IMR-90 (cell line): ENCODE measurements around the gene LALBA. TPM values are rescaled to one million over a fixed set of nuclear protein-coding genes. Genes with fewer than 3 reads are reported as not detected.

Source experiments
- ATAC-seq: fragments of 200-7000 bp; cut with Tn5 transposase; 2 replicates; pipeline ENCODE4 v1.9.1; 2020; ENCODE audit warnings: low read depth, mild to moderate bottlenecking, moderate library complexity
- BruUV-seq: library from RNA; stranded (reverse); fragments of 400-500 nt; replicated peaks from 2 replicates; lab custom pipeline; 2021; lab: Mats Ljungman, UMichigan
- CTCF ChIA-PET: fragments of 300-600 bp; formaldehyde crosslinking; extraction: SDS; loops from one replicate; lab custom pipeline; 2021; ENCODE audit warnings: antibody characterized with exemption; lab: Yijun Ruan, JAX
- POLR2A ChIA-PET: fragments of 300-600 bp; sonication (Branson Sonifier 250); formaldehyde crosslinking; loops from one replicate; lab custom pipeline; 2022; ENCODE audit warnings: antibody characterized with exemption; ENCODE audit not compliant: unreplicated experiment; lab: Charles Lee
- DNase-seq: peaks from one replicate; pipeline ENCODE4 v3.0.0; 2013
- H2AFZ ChIP-seq: replicated peaks from 2 replicates; pipeline ENCODE3; 2013; ENCODE audit warnings: low read length, mild to moderate bottlenecking; ENCODE audit not compliant: poor library complexity
- H2AK5ac ChIP-seq: 2 replicates; pipeline ENCODE4 v1.6.1; 2013; ENCODE audit warnings: low read depth, low read length, inconsistent platforms
- H2AK9ac ChIP-seq: replicated peaks from 2 replicates; pipeline ENCODE3; 2013; ENCODE audit warnings: mild to moderate bottlenecking, low read depth, low read length, moderate library complexity; ENCODE audit not compliant: poor library complexity
- H2BK120ac ChIP-seq: 2 replicates; pipeline ENCODE4 v1.6.1; 2013; ENCODE audit warnings: low read depth, low read length, inconsistent platforms
- H2BK15ac ChIP-seq: 3 replicates; pipeline ENCODE4 v1.6.1; 2013; ENCODE audit warnings: low read depth, low read length, inconsistent platforms
- H2BK20ac ChIP-seq: 2 replicates; pipeline ENCODE4 v1.6.1; 2013; ENCODE audit warnings: low read depth, mild to moderate bottlenecking, inconsistent platforms, low read length, moderate library complexity
- H2BK5ac ChIP-seq: 2 replicates; pipeline ENCODE4 v1.6.1; 2013; ENCODE audit warnings: mild to moderate bottlenecking, low read depth, low read length, inconsistent platforms; ENCODE audit not compliant: poor library complexity, severe bottlenecking
- H3K14ac ChIP-seq: replicated peaks from 2 replicates; pipeline ENCODE4 v1.6.1; 2013; ENCODE audit warnings: low read depth, low read length, inconsistent platforms
- H3K18ac ChIP-seq: 2 replicates; pipeline ENCODE4 v1.6.1; 2013; ENCODE audit warnings: low read depth, low read length, control low read depth
- H3K23ac ChIP-seq: 2 replicates; pipeline ENCODE4 v1.6.1; 2013; ENCODE audit warnings: low read depth, low read length, inconsistent platforms
- H3K27ac ChIP-seq: 2 replicates; pipeline ENCODE4 v1.5.1; 2013; ENCODE audit warnings: mild to moderate bottlenecking, control low read depth, low read length; ENCODE audit not compliant: insufficient read depth
- H3K27me3 ChIP-seq: 2 replicates; pipeline ENCODE4 v1.6.1; 2013; ENCODE audit warnings: low read length; ENCODE audit not compliant: control insufficient read depth, insufficient read depth
- H3K36me3 ChIP-seq: 2 replicates; pipeline ENCODE4 v1.6.1; 2013; ENCODE audit warnings: low read length, mixed read lengths; ENCODE audit not compliant: control insufficient read depth, insufficient read depth
- H3K4ac ChIP-seq: 2 replicates; pipeline ENCODE4 v1.6.1; 2013; ENCODE audit warnings: low read depth, low read length, inconsistent platforms
- H3K4me1 ChIP-seq: 2 replicates; pipeline ENCODE4 v1.6.1; 2013; ENCODE audit warnings: low read length, mixed read lengths; ENCODE audit not compliant: control insufficient read depth, insufficient read depth
- H3K4me2 ChIP-seq: 2 replicates; pipeline ENCODE4 v1.6.1; 2013; ENCODE audit warnings: low read depth, mild to moderate bottlenecking, control low read depth, low read length, moderate library complexity
- H3K4me3 ChIP-seq: 2 replicates; pipeline ENCODE4 v1.5.1; 2013; ENCODE audit warnings: low read depth, mild to moderate bottlenecking, control low read depth, low read length, moderate library complexity; ENCODE audit not compliant: insufficient read depth
- H3K56ac ChIP-seq: 2 replicates; pipeline ENCODE4 v1.6.1; 2013; ENCODE audit warnings: low read length, inconsistent platforms; ENCODE audit not compliant: insufficient read depth; ENCODE audit errors: extremely low read depth
- H3K79me1 ChIP-seq, 2 experiments: 2 replicates each; pipeline ENCODE4 v1.6.1; 2013; ENCODE audit warnings: low read length in 2 of 2, inconsistent platforms in 1 of 2, low read depth in 1 of 2
- H3K9ac ChIP-seq: 2 replicates; pipeline ENCODE4 v1.6.1; 2013; ENCODE audit warnings: low read depth, low read length, control low read depth
- H3K9me1 ChIP-seq: 2 replicates; pipeline ENCODE4 v1.6.1; 2013; ENCODE audit warnings: low read length, inconsistent platforms; ENCODE audit not compliant: insufficient read depth
- H3K9me3 ChIP-seq: 2 replicates; pipeline ENCODE4 v1.6.1; 2013; ENCODE audit warnings: low read length; ENCODE audit not compliant: control insufficient read depth, insufficient read depth
- H4K20me1 ChIP-seq: 2 replicates; pipeline ENCODE4 v1.6.1; 2013; ENCODE audit warnings: low read length, inconsistent platforms; ENCODE audit not compliant: insufficient read depth
- H4K5ac ChIP-seq: 2 replicates; pipeline ENCODE4 v1.6.1; 2013; ENCODE audit warnings: mild to moderate bottlenecking, low read depth, low read length, control low read depth
- H4K8ac ChIP-seq, 2 experiments: 2 replicates each; pipeline ENCODE4 v1.6.1; 2013; ENCODE audit warnings: low read depth in 2 of 2, low read length in 2 of 2, control low read depth in 1 of 2, inconsistent platforms in 1 of 2
- H4K91ac ChIP-seq: 2 replicates; pipeline ENCODE4 v1.6.1; 2013; ENCODE audit warnings: low read depth, low read length, inconsistent platforms; ENCODE audit not compliant: insufficient read depth
- CEBPB ChIP-seq: IDR thresholded peaks from 2 replicates; pipeline ENCODE4 v1.6.1; 2012; ENCODE audit warnings: low read depth, low read length, improper control_type of control experiment
- ELK1 ChIP-seq: fragments of 150-350 bp; IDR thresholded peaks from 2 replicates; pipeline ENCODE4 v1.6.1; 2016; ENCODE audit warnings: low read depth, mild to moderate bottlenecking, low read length, moderate library complexity, borderline replicate concordance
- FOS ChIP-seq: fragments of 150-350 bp; IDR thresholded peaks from 2 replicates; pipeline ENCODE4 v1.6.1; 2016; ENCODE audit warnings: low read depth, low read length
- MAFK ChIP-seq: IDR thresholded peaks from 2 replicates; pipeline ENCODE4 v1.6.1; 2012; ENCODE audit warnings: low read depth, low read length, improper control_type of control experiment
- MAZ ChIP-seq: IDR thresholded peaks from 2 replicates; pipeline ENCODE4 v1.6.1; 2012; ENCODE audit warnings: low read depth, mild to moderate bottlenecking, low read length, improper control_type of control experiment, moderate library complexity, borderline replicate concordance
- MXI1 ChIP-seq: IDR thresholded peaks from 2 replicates; pipeline ENCODE4 v1.6.1; 2012; ENCODE audit warnings: low read depth, mild to moderate bottlenecking, low read length, moderate library complexity, borderline replicate concordance
- NFE2L2 ChIP-seq: fragments of 150-350 bp; IDR thresholded peaks from 2 replicates; pipeline ENCODE4 v1.6.1; 2016; ENCODE audit warnings: low read depth, mild to moderate bottlenecking, low read length
- RAD21 ChIP-seq: IDR thresholded peaks from 2 replicates; pipeline ENCODE4 v1.6.1; 2012; ENCODE audit warnings: low read length, improper control_type of control experiment
- RCOR1 ChIP-seq: IDR thresholded peaks from 2 replicates; pipeline ENCODE4 v1.6.1; 2012; ENCODE audit warnings: mild to moderate bottlenecking, low read length, improper control_type of control experiment; ENCODE audit not compliant: insufficient replicate concordance
- RFX5 ChIP-seq: IDR thresholded peaks from 2 replicates; pipeline ENCODE4 v1.8.0; 2012; ENCODE audit warnings: low read depth, mild to moderate bottlenecking, low read length, moderate library complexity
- WGBS, 2 experiments: methylation state at CpG; one replicate each; pipeline versions ENCODE4 v1.1.5 to v1.1.7; 2013; ENCODE audit warnings: missing lambda C conversion rate in 2 of 2; ENCODE audit not compliant: insufficient read length in 1 of 2; ENCODE audit errors: extremely low coverage in 2 of 2; 5-methylcytosine and 5-hydroxymethylcytosine counted together
- dilution Hi-C: fragments of 300-500 bp; cut with HindIII; formaldehyde crosslinking; loops from one replicate; pipeline ENCODE4 v1.14.3; 2018; ENCODE audit warnings: low sequenced_read_pairs; ENCODE audit not compliant: unreplicated experiment
- in situ Hi-C: fragments of 300-500 bp; cut with MboI; formaldehyde crosslinking; loops from 3 replicates; pipeline ENCODE4 v1.14.3; 2019; ENCODE audit warnings: low sequenced_read_pairs, inconsistent platforms, mixed read lengths
- intact Hi-C: fragments of 100-400 bp; cut with micrococcal nuclease; formaldehyde crosslinking; loops from 2 replicates; pipeline ENCODE4 v1.10.0; 2022
- polyA plus RNA-seq, 3 experiments: library from polyadenylated mRNA; depleted of rRNA; stranded (reverse); fragments of >200 nt; gene quantifications; 2 replicates each; pipeline ENCODE4 v1.2.3, GENCODE V29; 2012; ENCODE audit warnings: low replicate concordance in 1 of 3
- total RNA-seq: library from RNA; depleted of rRNA; stranded (reverse); fragments of >200 nt; gene quantifications from 2 replicates; pipeline ENCODE4 v1.2.3, GENCODE V29; 2012

LALBA gene
- total and polyA plus RNA-seq, 2 of the 4 experiments (the other 2 are of a cell fraction) = not detected

GRCh38 chr12:48545833-48546469 is 23.9 kb downstream of the LALBA start:
- no CpG with 5 or more reads among the region's 4 CpGs for WGBS, 2 experiments
- H2AK5ac ChIP-seq = no peak overlapping the region
- H2AFZ ChIP-seq = no peak overlapping the region

More at GRCh38 chr12:48545833-48546469, 23.9 kb downstream of the LALBA start:
- in situ Hi-C loops = loop anchor here (25.0 kb wide), 1 partner anchor 241 kb away; the partner anchor contains the start of gene ADCY6
- H4K91ac ChIP-seq = no peak overlapping the region
- no peak overlapping the region for H3K4ac ChIP-seq
- no peak overlapping the region for H3K56ac ChIP-seq
- H2BK20ac ChIP-seq = no peak overlapping the region
- no peak overlapping the region for H3K18ac ChIP-seq
- ATAC-seq = no peak
- no peaks in the 10 kb centered on the region for H3K79me1 ChIP-seq
- no peak overlapping the region for H2BK120ac ChIP-seq
- H4K8ac ChIP-seq = no peak overlapping the region
- no peaks in the 10 kb centered on the region for H3K9me1 ChIP-seq
- H3K4me2 ChIP-seq = no peak overlapping the region
- DNase-seq = no peak
- no peaks in the 10 kb centered on the region for H4K20me1 ChIP-seq
- POLR2A ChIA-PET = no interaction called here
- no peak for TF ChIP-seq MXI1
- no peak for TF ChIP-seq RCOR1
- no peak for TF ChIP-seq MAZ
- no peak for TF ChIP-seq FOS
- no peak for TF ChIP-seq RFX5
- no peak for TF ChIP-seq RAD21
- no peak for TF ChIP-seq ELK1
- TF ChIP-seq CEBPB = no peak
- TF ChIP-seq MAFK = no peak
- no peak for TF ChIP-seq NFE2L2
- no TSS peak for BruUV-seq
- H3K36me3 ChIP-seq = no peaks in the 10 kb centered on the region
- H3K9me3 ChIP-seq = no peaks in the 10 kb centered on the region
- H3K27ac ChIP-seq = no peak overlapping the region
- no peak overlapping the region for H4K5ac ChIP-seq
- CTCF ChIA-PET = interaction anchor here (0.7 to 1.7 kb wide), 2 partner anchors 72 to 114 kb away, joined by 6 to 10 read pairs; no protein-coding TSS in a partner anchor
- no peak overlapping the region for H3K14ac ChIP-seq
- no peak overlapping the region for H3K4me3 ChIP-seq
- dilution Hi-C loops = no loop called here
- no peak overlapping the region for H3K9ac ChIP-seq
- no peak overlapping the region for H2BK5ac ChIP-seq
- no peaks in the 10 kb centered on the region for H3K4me1 ChIP-seq
- intact Hi-C loops = no loop called here
- peaks cover 4% of the 10 kb centered on the region; the same call in 1 of the 2 replicates for H3K27me3 ChIP-seq
- no peak overlapping the region for H2BK15ac ChIP-seq
- no peak overlapping the region for H3K23ac ChIP-seq
- no peak overlapping the region for H2AK9ac ChIP-seq
